CD14-positive monocyte (primary cell): Measurements from ENCODE around the gene PINK1. TPM values are rescaled to one million over a fixed set of nuclear protein-coding genes. Genes with fewer than 3 reads are reported as not detected.

Experiments used
- DNase-seq, 3 donors: peaks; one replicate each; pipeline ENCODE4 v3.0.0-alpha.2; 2011 to 2022
- H2AFZ ChIP-seq: 2 replicates; pipeline ENCODE4 v1.6.0; 2012; ENCODE audit warnings: mild to moderate bottlenecking, low read depth, low read length, inconsistent platforms; ENCODE audit not compliant: insufficient read depth, poor library complexity, severe bottlenecking
- H3K27ac ChIP-seq, 2 donors: 1 replicate in 1 of 2; 2 replicates in 1 of 2; pipeline ENCODE4 v1.5.1; 2012 to 2013; ENCODE audit warnings: low read length in 2 of 2, control low read depth in 1 of 2, inconsistent platforms in 1 of 2, low read depth in 1 of 2, mild to moderate bottlenecking in 1 of 2
- H3K27me3 ChIP-seq, 2 donors: one replicate each; pipeline versions ENCODE4 v1.6.0 to v1.6.1; 2011 to 2013; ENCODE audit warnings: low read length in 2 of 2; ENCODE audit not compliant: control insufficient read depth in 2 of 2, insufficient read depth in 2 of 2
- H3K36me3 ChIP-seq, 2 donors: replicated peaks in 1 of 2; 1 replicate in 1 of 2; 2 replicates in 1 of 2; pipeline versions ENCODE4 v1.5.1 to v1.6.1; 2012 to 2013; ENCODE audit warnings: low read length in 2 of 2, control low read depth in 1 of 2, inconsistent platforms in 1 of 2, mild to moderate bottlenecking in 1 of 2; ENCODE audit not compliant: insufficient read depth in 2 of 2, control insufficient read depth in 1 of 2
- H3K4me1 ChIP-seq, 2 donors: 1 replicate in 1 of 2; 2 replicates in 1 of 2; pipeline versions ENCODE4 v1.5.1 to v1.6.1; 2012 to 2013; ENCODE audit warnings: low read length in 2 of 2, control low read depth in 1 of 2, inconsistent platforms in 1 of 2, mild to moderate bottlenecking in 1 of 2, moderate library complexity in 1 of 2; ENCODE audit not compliant: insufficient read depth in 2 of 2, control insufficient read depth in 1 of 2
- H3K4me2 ChIP-seq: replicated peaks from 2 replicates; pipeline ENCODE3; 2012; ENCODE audit warnings: low read length, moderate library complexity, mild to moderate bottlenecking; ENCODE audit not compliant: poor library complexity, severe bottlenecking; ENCODE audit errors: extremely low read depth
- H3K4me3 ChIP-seq, 3 experiments: fragments of 200-600 bp in 1 of 3; sonication (generic) in 1 of 3; replicated peaks in 1 of 3; 1 replicate in 2 of 3; 2 replicates in 1 of 3; pipeline ENCODE4 v1.5.1; 2011 to 2013; ENCODE audit warnings: low read length in 3 of 3, mild to moderate bottlenecking in 3 of 3, control low read depth in 2 of 3, low read depth in 2 of 3, inconsistent platforms in 1 of 3, moderate library complexity in 1 of 3
- H3K79me2 ChIP-seq: 2 replicates; pipeline ENCODE4 v1.6.0; 2012; ENCODE audit warnings: mild to moderate bottlenecking, control low read depth, inconsistent platforms, low read length, moderate library complexity; ENCODE audit not compliant: insufficient read depth
- H3K9ac ChIP-seq: 2 replicates; pipeline ENCODE4 v1.6.0; 2017; ENCODE audit warnings: low read length, mild to moderate bottlenecking; ENCODE audit not compliant: insufficient read depth, poor library complexity, severe bottlenecking
- H3K9me3 ChIP-seq, 2 donors: replicated peaks in 1 of 2; 1 replicate in 1 of 2; 2 replicates in 1 of 2; pipeline versions ENCODE4 v1.5.1 to v1.6.1; 2012 to 2013; ENCODE audit warnings: low read length in 2 of 2, control low read depth in 1 of 2; ENCODE audit not compliant: control insufficient read depth in 1 of 2, insufficient read depth in 1 of 2
- H4K20me1 ChIP-seq: 2 replicates; pipeline ENCODE4 v1.6.0; 2012; ENCODE audit warnings: mild to moderate bottlenecking, low read length, control low read depth, moderate library complexity; ENCODE audit not compliant: insufficient read depth
- H3K27ac Mint-ChIP-seq, 7 donors: one replicate each; pipeline ENCODE4 v1.8.0; 2020; ENCODE audit warnings: mild to moderate bottlenecking in 7 of 7, mixed read lengths in 7 of 7, moderate library complexity in 6 of 7, inconsistent platforms in 2 of 7
- H3K27me3 Mint-ChIP-seq, 3 donors: one replicate each; pipeline ENCODE4 v1.8.0; 2021 to 2022; ENCODE audit warnings: low read depth in 3 of 3, mild to moderate bottlenecking in 3 of 3, mixed read lengths in 3 of 3, moderate library complexity in 3 of 3, inconsistent platforms in 1 of 3
- H3K36me3 Mint-ChIP-seq, 2 donors: one replicate each; pipeline ENCODE4 v1.8.0; 2020; ENCODE audit warnings: mixed read lengths in 2 of 2, inconsistent platforms in 1 of 2, mild to moderate bottlenecking in 1 of 2
- H3K4me1 Mint-ChIP-seq: one replicate; pipeline ENCODE4 v1.8.0; 2020; ENCODE audit warnings: mild to moderate bottlenecking, mixed read lengths
- H3K4me3 Mint-ChIP-seq, 2 donors: one replicate each; pipeline ENCODE4 v1.8.0; 2020; ENCODE audit warnings: mild to moderate bottlenecking in 2 of 2, mixed read lengths in 2 of 2, moderate library complexity in 1 of 2
- H3K9me3 Mint-ChIP-seq, 7 donors: one replicate each; pipeline ENCODE4 v1.8.0; 2020 to 2022; ENCODE audit warnings: mixed read lengths in 7 of 7, mild to moderate bottlenecking in 6 of 7, moderate library complexity in 6 of 7, inconsistent platforms in 2 of 7
- CTCF ChIP-seq: fragments of 200-600 bp; IDR thresholded peaks from one replicate; pipeline ENCODE4 v1.8.0; 2022; ENCODE audit warnings: antibody characterized with exemption, mild to moderate bottlenecking
- WGBS: methylation state at CpG from one replicate; pipeline ENCODE4 v1.1.5; 2013; ENCODE audit warnings: missing lambda C conversion rate; ENCODE audit not compliant: insufficient coverage; 5-methylcytosine and 5-hydroxymethylcytosine counted together
- intact Hi-C, 2 donors: fragments of 100-400 bp; cut with micrococcal nuclease; formaldehyde crosslinking; loops; one replicate each; pipeline versions ENCODE4 v1.15.0 to v1.15.1; 2023
- polyA plus RNA-seq, 3 donors: library from polyadenylated mRNA; depleted of rRNA in 1 of 3; unstranded in 2 of 3; stranded (reverse) in 1 of 3; fragments of 300-500 nt in 2 of 3; fragments of >200 nt in 1 of 3; fragmentation: Illumina TruSeq in 2 of 3; gene quantifications; 1 replicate in 2 of 3; 2 replicates in 1 of 3; pipeline ENCODE4 v1.2.3, GENCODE V29; 2012 to 2021

PINK1 gene
- polyA plus RNA-seq, 3 donors, result 21.6 to 32.7 (median 24.0) TPM

GRCh38 chr1:20634065-20634593 is 871 bp downstream of the PINK1 start:
- Mint-ChIP-seq H3K4me3 (peak overlapping the region; percentile 80 to 89), H3K27ac (peak overlapping the region; percentile 19 to 87 (median 77)), H3K27me3 (peaks cover 0 to 2% (median 1%) of the 10 kb centered on the region in 3 donors), H3K36me3 (peaks cover 20 to 31% of the 10 kb centered on the region in 2 donors), H3K4me1 (peaks cover 19% of the 10 kb centered on the region), H3K9me3 (peaks cover 0 to 11% (median 4%) of the 10 kb centered on the region in 7 donors)
- Histone ChIP-seq H3K79me2 (peaks cover 16% of the 10 kb centered on the region), H3K27ac (peak overlapping the region; percentile 21 to 81), H3K4me3 (peak overlapping the region; percentile 54 to 96 (median 92)), H3K36me3 (peaks cover 21 to 27% of the 10 kb centered on the region in 2 donors), H3K4me1 (peaks cover 15 to 16% of the 10 kb centered on the region in 2 donors), H3K9me3 (peaks cover 0 to 3% of the 10 kb centered on the region in 2 donors), H4K20me1 (peaks cover 31% of the 10 kb centered on the region), H3K9ac (peak overlapping the region; percentile 88), H3K4me2 (peak overlapping the region; percentile 92), H3K27me3 (no peaks in the 10 kb centered on the region), H2AFZ (peak overlapping the region; percentile 99)
- WGBS, result 0% methylated on average over 5 of the region's 11 CpGs
- intact Hi-C loops, result loop anchor here in 1 of 2 donors (2.0 to 5.0 kb wide), 2 partner anchors 27 to 57 kb away; partner anchors contain the start of gene DDOST
- no peak for TF ChIP-seq CTCF
- no peak for DNase-seq

DNA sequence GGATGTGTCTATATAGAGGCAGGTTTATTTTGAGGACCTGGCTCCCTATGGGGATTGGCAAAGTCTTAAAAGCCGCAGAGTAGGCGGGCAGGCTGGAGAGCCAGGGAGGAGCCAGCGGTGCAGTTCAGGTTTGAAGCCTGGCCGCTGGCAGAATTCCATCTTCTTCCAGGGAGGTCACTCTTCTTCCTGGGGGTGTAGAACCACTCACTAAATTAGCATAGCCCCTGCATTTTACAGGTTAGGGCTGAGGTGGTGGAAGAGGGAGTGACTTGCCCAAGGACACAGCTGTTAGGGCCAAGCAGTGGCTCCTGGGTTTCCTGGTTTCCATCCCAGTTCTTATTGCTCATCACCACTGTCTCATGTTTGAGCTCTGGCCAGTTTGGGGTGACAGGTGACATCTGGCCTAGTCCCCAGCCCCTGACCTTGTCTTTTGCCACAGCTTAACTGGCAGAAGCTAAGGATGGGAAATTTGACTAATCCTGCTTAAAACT is 1.4 kb downstream of the PINK1 start:
- H3K79me2 ChIP-seq, result peaks cover 16% of the 10 kb centered on the region
- intact Hi-C loops, result loop anchor here in 1 of 2 donors (2.0 to 5.0 kb wide), 2 partner anchors 26 to 57 kb away; partner anchors contain the start of gene DDOST
- H3K36me3 Mint-ChIP-seq, result peaks cover 25 to 35% of the 10 kb centered on the region in 2 donors
- H3K27ac ChIP-seq, result no peak overlapping the region
- H3K27me3 ChIP-seq, result no peaks in the 10 kb centered on the region
- peaks cover 0 to 2% (median 1%) of the 10 kb centered on the region in 3 donors for H3K27me3 Mint-ChIP-seq
- peak in 1 of 3 donors; percentile 19 for DNase-seq
- H2AFZ ChIP-seq, result peak overlapping the region; percentile 99
- peaks cover 26 to 32% of the 10 kb centered on the region in 2 donors for H3K36me3 ChIP-seq
- peaks cover 0 to 6% (median 0%) of the 10 kb centered on the region in 7 donors for H3K9me3 Mint-ChIP-seq
- H3K4me1 Mint-ChIP-seq, result peaks cover 19% of the 10 kb centered on the region
- H3K4me1 ChIP-seq, result peaks cover 15 to 16% of the 10 kb centered on the region in 2 donors
- peak overlapping the region; percentile 54 to 96 (median 92) for H3K4me3 ChIP-seq
- peak overlapping the region; percentile 80 to 89 for H3K4me3 Mint-ChIP-seq
- 0% methylated on average over 3 of the region's 4 CpGs for WGBS
- no peaks in the 10 kb centered on the region for H3K9me3 ChIP-seq
- no peak for TF ChIP-seq CTCF
- peak overlapping the region in 2 of 7 donors; percentile 18 to 86 for H3K27ac Mint-ChIP-seq
- peaks cover 32% of the 10 kb centered on the region for H4K20me1 ChIP-seq
- peak overlapping the region; percentile 92 for H3K4me2 ChIP-seq
- peak overlapping the region; percentile 88 for H3K9ac ChIP-seq
